IPS DF 19.7 (cell line): ENCODE results near the gene DGKI.

Source experiments
- DNase-seq: peaks from one replicate; pipeline ENCODE4 v3.0.0-alpha.2; 2013; ENCODE audit warnings: low read depth, low spot score

DGKI gene

GRCh38 chr7:137871170-137871915, 24.6 kb upstream of the DGKI start:
- DNase-seq, result no peak

GRCh38 chr7:137870684-137871083, 23.9 kb upstream of the DGKI start:
- DNase-seq, result no peak

- DNase-seq, result no peak
Measured at GRCh38 chr7:137870078-137870477, 23.3 kb upstream of the DGKI start.

DNA sequence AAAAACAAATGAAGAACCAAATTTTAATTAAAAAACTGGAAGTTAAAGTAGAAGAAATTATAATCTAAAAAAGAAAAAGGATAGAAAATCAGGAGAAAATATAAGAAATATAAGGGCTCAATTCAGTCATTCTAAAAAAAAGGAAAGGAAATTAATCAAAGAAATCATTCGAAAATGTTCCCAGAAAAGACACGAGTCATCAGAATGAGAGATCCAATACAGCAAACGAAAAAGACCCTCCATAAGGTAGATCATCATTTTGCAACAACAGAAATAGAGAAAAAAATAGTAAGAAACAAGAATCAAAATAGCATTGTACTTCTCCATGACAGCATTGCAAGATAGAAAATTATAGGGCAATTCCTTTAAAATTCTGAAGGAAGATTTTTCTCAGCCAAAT, 22.5 kb upstream of the DGKI start:
- DNase-seq, result no peak

GRCh38 chr7:137867289-137867688, 20.5 kb upstream of the DGKI start:
- no peak for DNase-seq

DNA sequence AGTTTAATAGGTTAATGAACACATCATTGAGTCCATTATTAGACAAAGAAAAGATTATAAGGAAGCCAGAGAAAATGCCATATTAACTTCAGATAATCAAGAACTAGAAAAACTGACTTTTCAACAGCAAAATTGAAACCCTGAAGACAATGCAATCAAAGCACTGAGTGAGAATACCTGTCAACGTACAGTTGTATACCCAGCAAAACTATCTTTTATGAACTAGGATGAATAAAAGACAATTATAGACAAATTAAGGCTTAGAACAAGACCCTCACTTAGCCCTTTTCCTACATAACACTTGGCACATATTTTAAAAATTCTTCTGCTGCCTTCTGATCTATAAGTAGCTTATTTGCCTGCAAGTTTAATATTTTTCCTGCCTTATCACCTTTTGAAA, 19.0 kb upstream of the DGKI start:
- no peak for DNase-seq

DNA sequence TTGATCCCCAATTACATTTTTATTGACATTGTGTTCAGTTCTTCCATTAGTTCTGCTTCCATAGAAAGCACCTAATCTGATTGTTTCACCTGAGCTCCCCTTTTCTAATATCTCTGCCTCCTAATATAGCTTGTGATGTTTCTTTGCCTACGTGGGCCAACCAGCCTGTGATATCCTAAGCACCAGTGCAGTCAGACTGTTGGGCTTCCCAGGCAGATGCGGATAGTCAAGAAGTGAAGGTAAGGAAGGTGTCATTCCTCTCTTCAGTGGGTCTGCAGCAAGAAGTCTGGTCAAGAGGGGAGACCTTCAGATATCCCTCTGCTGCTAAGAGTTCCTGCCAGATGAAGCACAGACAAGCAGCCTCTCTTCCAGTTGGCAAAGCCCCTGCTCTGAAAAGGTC, 16.2 kb upstream of the DGKI start:
- DNase-seq, result no peak

DNA sequence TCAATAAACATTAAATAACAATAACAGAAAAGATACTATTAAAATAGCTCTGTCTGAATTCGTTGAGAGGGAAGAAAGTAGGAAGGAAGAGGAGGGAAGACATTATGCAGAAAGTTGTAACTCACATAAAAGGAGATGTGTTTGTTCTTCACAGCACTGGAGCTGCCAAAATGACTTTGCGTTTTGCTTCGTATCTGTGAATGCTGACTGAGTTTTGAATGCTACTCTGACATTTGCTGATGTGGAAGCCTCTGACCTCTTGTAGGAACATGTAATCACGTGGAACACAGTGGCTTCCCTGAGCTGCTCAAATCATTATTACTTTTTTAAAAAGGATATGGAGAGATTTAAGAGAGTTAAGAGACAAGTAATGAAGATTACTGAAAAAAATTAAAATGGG, 15.6 kb upstream of the DGKI start:
- no peak for DNase-seq

DNA sequence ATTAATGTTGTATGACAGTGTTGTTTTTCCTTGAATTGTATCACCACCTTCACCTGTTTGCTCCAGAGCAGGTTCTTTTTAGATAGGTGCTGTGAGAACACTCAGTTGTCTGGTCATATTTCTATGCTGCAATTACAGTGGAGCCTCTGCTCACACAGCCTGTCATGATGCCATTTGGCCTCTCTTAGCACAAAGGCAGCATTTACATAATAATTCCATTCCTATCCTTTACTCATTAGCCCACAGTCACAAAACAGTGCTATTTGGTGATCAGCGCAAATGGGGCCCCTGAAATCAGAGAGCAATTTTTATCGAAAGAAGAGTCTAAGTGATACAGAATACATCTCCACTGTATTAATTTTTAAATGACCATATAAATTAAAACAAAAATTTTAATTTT, 13.8 kb upstream of the DGKI start:
- no peak for DNase-seq

DNA sequence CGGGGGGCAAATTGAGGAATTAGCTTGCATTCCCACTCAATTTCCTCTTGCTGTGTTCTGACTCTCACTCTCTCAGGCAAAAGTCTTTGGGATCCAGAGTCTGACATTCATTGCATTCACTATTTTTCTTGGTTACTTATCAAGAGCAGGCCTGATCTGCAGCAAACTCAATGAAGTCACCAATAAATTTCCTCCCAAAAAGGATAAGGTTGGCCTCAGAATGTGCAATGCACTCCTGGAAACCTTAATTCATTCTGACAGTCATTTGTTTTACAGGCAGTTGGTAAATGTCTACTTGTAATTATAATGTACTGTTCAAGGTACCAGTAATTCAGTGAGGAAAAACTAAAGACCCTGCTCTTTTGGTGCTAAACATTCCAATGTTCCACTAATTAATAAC, 6.3 kb upstream of the DGKI start:
- no peak for DNase-seq

DNA sequence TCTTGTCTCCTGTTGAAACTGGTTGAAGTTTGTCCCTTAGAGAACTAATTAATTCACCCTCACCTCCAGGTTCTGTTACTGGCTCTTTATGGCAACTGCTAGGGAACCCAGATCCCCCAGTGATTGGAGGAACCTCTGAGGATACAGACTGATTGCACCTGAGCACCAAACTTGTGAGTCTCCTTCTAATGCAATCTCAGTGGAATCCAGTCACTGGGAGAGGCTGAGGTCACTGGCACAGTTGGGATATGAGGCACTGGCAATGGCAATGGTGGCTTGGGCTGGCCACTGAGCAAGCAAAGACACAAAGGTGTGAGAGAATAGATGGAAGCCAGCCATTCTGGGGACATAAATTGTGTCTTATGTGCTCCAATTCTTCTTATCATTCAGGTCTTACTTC, 5.3 kb upstream of the DGKI start:
- DNase-seq, result no peak

GRCh38 chr7:137850972-137851945, 4.5 kb upstream of the DGKI start:
- no peak for DNase-seq

DNA sequence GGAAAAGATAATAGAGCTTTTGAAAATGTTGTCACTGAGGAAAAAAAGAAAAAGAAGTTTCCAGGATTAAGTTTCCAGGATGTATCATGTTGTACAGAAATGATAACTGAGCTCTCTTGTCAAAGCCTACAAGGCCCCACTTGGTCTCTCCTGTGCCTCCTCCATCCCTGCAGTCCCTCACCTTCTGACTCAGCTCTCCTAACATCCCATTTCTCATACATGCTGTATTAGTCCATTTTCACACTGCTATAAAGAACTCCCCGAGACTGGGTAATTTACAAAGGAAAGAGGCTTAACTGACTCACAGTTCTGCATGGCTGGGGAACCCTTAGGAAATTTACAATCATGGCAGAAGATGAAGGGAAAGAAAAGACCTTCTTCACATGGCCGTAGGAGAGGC, 3.8 kb upstream of the DGKI start:
- DNase-seq, result no peak

DNA sequence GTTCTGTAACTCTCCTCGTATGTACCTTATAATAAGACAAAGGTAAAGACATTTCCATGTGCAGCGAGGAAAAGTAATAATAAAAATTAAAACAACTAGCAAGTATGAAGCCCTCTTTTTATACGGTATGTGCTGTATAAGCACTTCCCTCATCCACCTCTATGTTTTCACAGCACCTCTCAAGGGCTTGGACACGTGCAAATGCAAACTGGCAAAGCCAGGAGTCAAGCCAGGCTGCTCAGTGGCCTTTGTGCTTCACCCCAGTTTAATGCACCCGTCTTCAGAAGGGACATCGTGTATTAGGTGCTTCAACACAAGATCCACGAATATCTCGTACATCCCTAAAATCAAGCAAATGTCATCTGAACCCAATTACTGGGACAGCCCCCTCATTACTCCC, 1.3 kb upstream of the DGKI start:
- no peak for DNase-seq

- no peak for DNase-seq
Measured at GRCh38 chr7:137847568-137848050, 835 bp upstream of the DGKI start.

DNA sequence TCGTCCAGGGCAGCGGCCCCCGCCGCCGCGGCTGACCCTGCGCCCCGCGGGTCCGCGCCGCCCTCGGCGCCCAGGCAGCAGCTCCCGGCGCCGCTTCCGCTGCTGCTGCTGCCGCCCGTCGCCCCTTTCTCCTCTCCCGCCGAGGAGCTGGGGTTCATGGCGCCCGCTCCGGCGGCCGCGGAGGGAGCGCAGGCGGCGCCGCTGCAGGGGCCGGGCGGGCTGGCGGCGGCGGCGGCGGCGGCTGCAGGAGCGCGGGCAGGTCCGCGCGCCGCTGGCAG, 286 bp downstream of the DGKI start:
- DNase-seq, result no peak

GRCh38 chr7:137844677-137845425, 1.9 kb downstream of the DGKI start:
- DNase-seq, result no peak

- no peak for DNase-seq
Measured at GRCh38 chr7:137839903-137840779, 6.6 kb downstream of the DGKI start.

DNA sequence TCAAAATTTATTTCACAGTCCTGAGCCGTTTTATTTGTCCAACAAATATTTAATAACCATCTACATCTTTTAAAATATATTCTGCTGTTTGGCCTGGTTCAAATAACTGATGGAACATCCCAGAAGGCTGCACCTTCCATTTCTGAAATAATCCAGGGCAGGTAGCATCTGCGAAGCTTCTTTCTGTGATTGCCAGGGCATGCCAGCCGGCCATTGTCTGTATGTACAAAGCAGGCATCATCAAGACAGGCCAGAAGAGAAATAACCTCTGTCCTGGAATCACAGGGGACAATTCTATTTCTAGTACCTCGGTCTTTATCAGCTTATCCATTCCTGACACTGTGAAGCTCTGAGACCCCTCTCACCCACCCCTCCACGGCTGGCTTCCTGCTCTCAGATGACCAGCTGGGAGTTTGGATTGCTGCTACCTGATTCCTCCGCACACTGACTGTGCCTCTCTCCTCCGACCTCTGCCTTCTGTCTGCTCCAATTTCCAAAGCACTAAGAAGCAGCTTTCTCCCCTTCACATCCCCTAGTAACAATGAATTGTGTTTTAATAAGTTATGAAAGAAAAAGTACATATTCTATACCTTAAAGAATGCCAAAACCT, 8.0 kb downstream of the DGKI start:
- no peak for DNase-seq

DNA sequence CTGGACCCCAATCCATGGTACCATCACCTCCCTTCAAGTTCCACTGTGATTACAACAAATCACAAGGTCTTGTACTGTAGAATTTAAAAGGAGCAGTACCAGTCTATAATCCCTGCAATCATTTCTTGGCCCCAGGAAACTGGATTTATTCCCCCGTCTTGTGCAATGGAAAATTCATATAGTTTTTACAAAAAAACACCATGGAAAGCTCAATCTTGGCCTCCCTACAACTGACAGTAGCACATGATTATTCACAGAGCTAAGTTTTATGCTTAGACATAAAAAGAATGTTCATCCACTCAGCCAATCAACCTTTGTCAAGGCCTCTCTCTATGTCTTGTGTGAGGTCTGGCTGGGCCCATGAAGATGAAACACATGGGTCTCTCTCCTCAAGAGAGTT, 10.2 kb downstream of the DGKI start:
- no peak for DNase-seq

- DNase-seq, result no peak
Measured at GRCh38 chr7:137836113-137836509, 10.7 kb downstream of the DGKI start.
